PC-9 (cell line): ENCODE results near the gene C1QTNF9. TPM values are rescaled to one million over a fixed set of nuclear protein-coding genes. Genes with fewer than 3 reads are reported as not detected.

Source experiments
- BruUV-seq: library from RNA; stranded (reverse); fragments of 400-500 nt; replicated peaks from 2 replicates; lab custom pipeline; 2021; lab: Mats Ljungman, UMichigan
- CTCF ChIA-PET: fragments of 300-600 bp; sonication (Branson Sonifier 250); formaldehyde crosslinking; loops from one replicate; lab custom pipeline; 2022; ENCODE audit warnings: antibody characterized with exemption; lab: Charles Lee
- POLR2A ChIA-PET: fragments of 300-600 bp; sonication (Branson Sonifier 250); formaldehyde crosslinking; loops from one replicate; lab custom pipeline; 2022; ENCODE audit warnings: antibody characterized with exemption; ENCODE audit not compliant: unreplicated experiment; lab: Charles Lee
- DNase-seq, 2 experiments: peaks; one replicate each; pipeline versions ENCODE4 v3.0.0 to v3.0.0-alpha.2; 2015 to 2022; ENCODE audit warnings: mixed read lengths in 1 of 2
- H2AFZ ChIP-seq: fragments of 200-600 bp; sonication (generic); 2 replicates; pipeline ENCODE4 v1.8.1; 2017; ENCODE audit warnings: antibody characterized with exemption
- H3F3A ChIP-seq: fragments of 200-600 bp; sonication (generic); 2 replicates; pipeline ENCODE4 v1.8.1; 2017; ENCODE audit warnings: antibody characterized with exemption, mild to moderate bottlenecking, low read depth; ENCODE audit not compliant: insufficient read depth
- H3K27ac ChIP-seq: fragments of 200-600 bp; sonication (generic); 2 replicates; pipeline ENCODE4 v1.6.1; 2016; ENCODE audit warnings: mixed run types
- H3K27me3 ChIP-seq: fragments of 200-600 bp; sonication (generic); 2 replicates; pipeline ENCODE4 v1.6.1; 2016; ENCODE audit warnings: low read depth, mixed run types; ENCODE audit not compliant: insufficient read depth
- H3K36me3 ChIP-seq: fragments of 200-600 bp; sonication (generic); 2 replicates; pipeline ENCODE4 v1.6.1; 2016; ENCODE audit warnings: low read depth, mixed run types
- H3K4me1 ChIP-seq: fragments of 200-600 bp; sonication (generic); replicated peaks from 2 replicates; pipeline ENCODE4 v1.6.1; 2016; ENCODE audit warnings: mixed run types; ENCODE audit not compliant: insufficient read depth
- H3K4me2 ChIP-seq: fragments of 200-600 bp; sonication (generic); 2 replicates; pipeline ENCODE4 v1.6.1; 2017; ENCODE audit warnings: mixed run types
- H3K4me3 ChIP-seq: fragments of 200-600 bp; sonication (generic); 2 replicates; pipeline ENCODE4 v1.6.1; 2016; ENCODE audit warnings: mixed run types
- H3K79me2 ChIP-seq: fragments of 200-600 bp; sonication (generic); 2 replicates; pipeline ENCODE4 v1.6.1; 2017; ENCODE audit warnings: low read depth, mixed run types
- H3K9me2 ChIP-seq: fragments of 200-600 bp; sonication (generic); 2 replicates; pipeline ENCODE4 v1.8.1; 2017; ENCODE audit warnings: mild to moderate bottlenecking; ENCODE audit not compliant: insufficient read depth
- H3K9me3 ChIP-seq: fragments of 200-600 bp; sonication (generic); 2 replicates; pipeline ENCODE4 v1.8.1; 2016; ENCODE audit warnings: low read depth; ENCODE audit not compliant: insufficient read depth
- H4K20me1 ChIP-seq: fragments of 200-600 bp; sonication (generic); 2 replicates; pipeline ENCODE4 v1.8.1; 2017; ENCODE audit not compliant: insufficient read depth
- CTCF ChIP-seq: fragments of 200-600 bp; sonication (generic); conservative IDR thresholded peaks from 2 replicates; pipeline ENCODE4 v1.6.1; 2017; ENCODE audit warnings: mixed run types, antibody characterized with exemption, mild to moderate bottlenecking, moderate library complexity
- EZH2 ChIP-seq: fragments of 200-600 bp; sonication (generic); IDR thresholded peaks from 2 replicates; pipeline ENCODE4 v1.8.0; 2017; ENCODE audit warnings: antibody characterized with exemption, low read depth
- intact Hi-C: fragments of 100-400 bp; cut with micrococcal nuclease; formaldehyde crosslinking; loops from one replicate; pipeline ENCODE4 v1.10.0; 2022; ENCODE audit not compliant: unreplicated experiment
- total RNA-seq: library from RNA; stranded (reverse); gene quantifications from 2 replicates; pipeline ENCODE4 v1.2.3, GENCODE V29; 2021

C1QTNF9 gene
- total RNA-seq, 1 experiment from 2014 or later: not detected

GRCh38 chr13:24274452-24275021, 34.8 kb upstream of the C1QTNF9 start:
- ChIA-PET POLR2A (no interaction called here), CTCF (no interaction called here)
- Histone ChIP-seq H3K4me2 (no peak overlapping the region), H3K9me3 (no peaks in the 10 kb centered on the region), H3K27ac (no peak overlapping the region), H3K4me3 (no peak overlapping the region), H3K27me3 (no peaks in the 10 kb centered on the region), H3K79me2 (no peaks in the 10 kb centered on the region), H3K36me3 (no peaks in the 10 kb centered on the region), H2AFZ (no peak overlapping the region), H4K20me1 (peaks cover 11% of the 10 kb centered on the region; the same call in 1 of the 2 replicates), H3K9me2 (no peaks in the 10 kb centered on the region), H3K4me1 (no peaks in the 10 kb centered on the region), H3F3A (no peaks in the 10 kb centered on the region)
- no TSS peak for BruUV-seq
- TF ChIP-seq EZH2 (no peak), CTCF (no peak)
- intact Hi-C loops: no loop called here
- no peak for DNase-seq

GRCh38 chr13:24275041-24275440, 34.3 kb upstream of the C1QTNF9 start:
- no peaks in the 10 kb centered on the region for H3F3A ChIP-seq
- H3K27me3 ChIP-seq: no peaks in the 10 kb centered on the region
- H3K4me3 ChIP-seq: no peak overlapping the region
- no peaks in the 10 kb centered on the region for H3K9me2 ChIP-seq
- H3K36me3 ChIP-seq: no peaks in the 10 kb centered on the region
- H3K4me1 ChIP-seq: no peaks in the 10 kb centered on the region
- ChIA-PET POLR2A (no interaction called here), CTCF (no interaction called here)
- no peak overlapping the region for H3K27ac ChIP-seq
- DNase-seq: no peak
- no peak overlapping the region for H3K4me2 ChIP-seq
- TF ChIP-seq CTCF (no peak), EZH2 (no peak)
- BruUV-seq: no TSS peak
- no peaks in the 10 kb centered on the region for H3K9me3 ChIP-seq
- no peaks in the 10 kb centered on the region for H3K79me2 ChIP-seq
- no peak overlapping the region for H2AFZ ChIP-seq
- H4K20me1 ChIP-seq: peaks cover 11% of the 10 kb centered on the region; the same call in 1 of the 2 replicates
- intact Hi-C loops: no loop called here

GRCh38 chr13:24276306-24276705, 33.1 kb upstream of the C1QTNF9 start:
- no peak for TF ChIP-seq CTCF
- no peak for TF ChIP-seq EZH2
- BruUV-seq: no TSS peak

More at GRCh38 chr13:24276306-24276705, 33.1 kb upstream of the C1QTNF9 start:
- no peaks in the 10 kb centered on the region for H3K79me2 ChIP-seq
- H3F3A ChIP-seq: no peaks in the 10 kb centered on the region
- CTCF ChIA-PET: no interaction called here
- H2AFZ ChIP-seq: no peak overlapping the region
- no peaks in the 10 kb centered on the region for H3K27me3 ChIP-seq
- peaks cover 5% of the 10 kb centered on the region; the same call in 1 of the 2 replicates for H4K20me1 ChIP-seq
- no peaks in the 10 kb centered on the region for H3K36me3 ChIP-seq
- H3K4me3 ChIP-seq: no peak overlapping the region
- intact Hi-C loops: no loop called here
- no peaks in the 10 kb centered on the region for H3K9me3 ChIP-seq
- DNase-seq: no peak
- no peaks in the 10 kb centered on the region for H3K9me2 ChIP-seq
- no peak overlapping the region for H3K27ac ChIP-seq
- H3K4me1 ChIP-seq: no peaks in the 10 kb centered on the region
- POLR2A ChIA-PET: no interaction called here
- no peak overlapping the region for H3K4me2 ChIP-seq
